HG02943 (cell line): Measurements from ENCODE around the gene A3GALT2.

Experiments
- ATAC-seq: cut with Tn5 transposase; IDR thresholded peaks from one replicate; pipeline ENCODE4 v1.9.1; 2021; ENCODE audit warnings: mild to moderate bottlenecking, low read depth, moderate library complexity; ENCODE audit not compliant: unreplicated experiment

The A3GALT2 gene

DNA sequence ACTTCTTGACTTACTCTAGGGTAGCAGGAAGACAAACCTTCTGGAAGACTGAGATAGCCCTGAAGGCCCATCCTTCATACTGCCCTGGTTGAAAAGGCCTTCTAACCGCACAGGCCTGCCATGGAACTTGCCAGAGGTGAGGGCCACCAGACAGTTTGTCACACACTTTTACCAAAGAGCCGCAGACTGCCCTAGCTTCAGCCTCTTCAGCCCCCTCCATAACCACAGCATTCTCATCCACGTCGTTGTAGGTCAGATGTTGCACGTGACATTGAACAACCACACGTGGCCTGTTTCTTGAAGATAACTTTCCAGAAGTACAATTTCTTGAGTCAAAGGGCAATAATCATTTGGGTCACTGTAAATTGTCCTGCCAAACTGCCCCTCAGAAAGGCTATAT is 45.7 kb downstream of the A3GALT2 start:
- ATAC-seq, result no peak

DNA sequence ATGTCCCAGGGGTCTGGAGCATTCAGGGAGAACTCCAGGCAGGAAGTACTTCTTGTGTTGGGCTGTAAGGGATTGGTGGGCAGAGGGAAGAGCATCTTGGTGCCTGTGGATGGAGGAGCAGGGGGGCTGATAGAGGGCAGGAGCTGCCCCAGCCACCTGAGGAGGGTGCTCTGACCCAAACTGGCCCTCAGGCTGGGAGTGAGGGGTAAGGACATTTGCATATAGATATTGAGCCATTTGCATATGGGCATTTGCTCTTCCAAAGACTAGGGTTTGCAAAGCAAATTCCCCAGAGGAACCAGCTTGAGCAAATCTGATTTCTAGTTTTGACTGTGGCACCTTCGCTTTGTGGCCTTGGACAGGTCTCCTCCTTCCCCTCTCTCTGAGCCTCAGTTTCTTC is 46.5 kb downstream of the A3GALT2 start:
- no peak for ATAC-seq

DNA sequence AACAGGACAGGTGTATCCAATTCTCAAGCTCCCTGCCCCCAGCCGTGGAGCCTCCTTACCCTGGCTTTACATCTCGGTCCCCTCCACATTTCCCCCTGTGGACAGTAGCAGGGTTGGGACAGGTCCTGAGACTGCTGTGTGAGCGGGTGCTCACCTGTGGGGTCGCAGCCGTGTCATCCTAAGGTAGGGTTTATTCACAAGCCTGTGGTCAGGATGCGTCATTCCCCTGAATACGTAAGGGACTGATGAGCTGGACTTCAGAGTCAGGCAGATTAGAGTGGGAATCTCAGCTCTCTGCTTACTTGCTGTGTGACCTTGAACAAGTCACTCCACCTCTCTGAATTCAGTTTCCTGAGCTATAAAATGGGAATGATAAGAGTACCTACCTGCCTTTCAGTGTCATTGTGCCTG is 46.9 kb downstream of the A3GALT2 start:
- no peak for ATAC-seq

DNA sequence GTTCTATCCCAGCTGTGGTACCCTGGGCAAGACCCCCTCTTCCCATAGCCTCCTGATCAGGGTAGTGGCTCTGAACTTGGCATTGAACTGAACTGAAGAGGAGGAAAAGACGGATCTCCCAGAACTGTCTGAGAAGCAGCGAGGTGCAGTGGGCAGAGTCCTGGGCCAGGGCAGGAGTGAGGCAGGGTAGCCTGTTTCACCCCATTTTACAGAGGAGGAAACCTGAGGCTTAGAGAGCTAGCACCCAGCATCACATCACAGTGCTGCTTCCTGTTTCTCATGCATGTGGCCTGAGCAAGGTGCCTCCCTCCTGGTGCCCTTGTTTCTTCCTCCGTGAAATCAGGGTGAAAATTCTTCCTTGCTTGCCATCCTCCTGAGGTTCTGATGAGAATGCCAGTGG is 47.5 kb downstream of the A3GALT2 start:
- ATAC-seq, result no peak

DNA sequence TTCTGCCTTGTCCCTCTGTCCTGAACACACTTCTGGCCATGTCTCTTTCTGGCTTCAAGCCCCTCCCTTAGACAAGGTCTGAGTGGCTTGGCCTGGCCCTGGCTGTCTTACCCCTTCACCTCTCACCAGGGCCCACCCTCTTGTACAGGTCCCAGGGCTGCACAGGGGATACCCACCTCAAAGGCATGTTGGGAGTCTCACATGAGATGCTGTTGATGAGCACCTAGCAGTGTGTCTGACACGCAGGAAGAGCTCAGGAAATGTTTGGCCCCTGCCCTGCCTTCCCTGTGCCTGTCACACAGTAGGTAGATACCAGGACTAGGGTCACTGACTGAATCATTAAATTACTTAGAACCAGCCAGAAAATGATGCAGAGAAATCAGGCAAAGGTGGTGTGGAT is 48.0 kb downstream of the A3GALT2 start:
- ATAC-seq, result no peak

DNA sequence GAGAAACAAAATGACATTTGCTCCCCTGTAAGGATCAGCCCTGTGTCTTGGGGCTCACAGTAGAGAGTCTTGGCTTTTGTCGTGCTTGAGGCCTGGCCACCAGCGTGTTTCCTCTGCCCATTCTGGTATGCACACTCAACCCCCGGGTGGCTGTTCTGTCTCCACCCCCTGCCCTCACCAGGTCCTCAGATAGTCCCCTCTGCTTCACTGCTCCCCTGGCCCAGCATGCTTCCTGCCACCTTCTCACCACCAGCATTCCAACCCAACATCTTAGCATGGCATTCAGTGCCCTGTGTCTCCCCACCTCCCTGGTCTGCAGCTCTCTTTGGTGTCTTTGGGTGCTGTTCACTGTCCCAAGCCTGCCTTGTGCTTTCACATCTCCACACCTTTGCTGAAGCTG is 48.4 kb downstream of the A3GALT2 start:
- ATAC-seq, result no peak

DNA sequence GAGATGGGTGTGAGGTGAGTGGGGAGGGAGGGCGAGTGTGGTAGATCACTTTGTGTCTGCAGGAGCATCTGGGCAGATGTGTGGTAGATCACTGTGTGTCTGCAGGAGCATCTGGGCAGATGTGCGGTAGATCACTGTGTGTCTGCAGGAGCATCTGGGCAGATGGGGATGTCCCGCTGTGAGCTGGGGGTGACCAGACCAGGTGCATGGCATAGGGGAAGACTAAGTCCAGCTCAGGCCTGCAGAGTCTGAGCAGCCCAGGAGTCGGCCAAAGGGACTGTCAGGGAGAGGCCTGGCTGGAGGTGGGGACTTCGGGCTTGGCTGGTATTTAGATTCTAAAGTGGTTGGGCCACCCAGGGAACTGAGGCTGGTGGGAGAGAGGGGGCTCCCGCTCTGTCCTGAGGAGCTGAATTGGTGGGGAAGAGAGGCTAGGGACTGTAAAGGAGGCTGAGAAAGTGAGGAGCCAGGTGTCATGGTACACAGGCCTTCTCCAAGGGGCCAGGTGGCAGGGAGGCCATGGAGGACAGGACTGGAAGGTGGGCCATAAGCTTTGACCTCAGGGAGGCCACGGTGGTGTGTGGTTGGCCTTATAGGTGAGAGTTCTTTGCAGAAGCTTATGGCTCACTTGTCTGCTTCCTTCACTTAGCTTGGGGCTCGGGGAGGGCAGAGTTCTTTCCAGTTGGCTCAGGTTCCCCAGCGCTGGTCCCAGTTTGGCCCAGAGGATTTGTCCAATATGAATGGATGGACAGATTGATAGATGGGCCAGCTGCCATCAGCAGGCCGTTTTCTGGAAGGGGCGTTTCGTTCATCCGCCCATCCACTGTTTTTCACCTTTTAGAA is 49.0 kb downstream of the A3GALT2 start:
- ATAC-seq, result no peak

DNA sequence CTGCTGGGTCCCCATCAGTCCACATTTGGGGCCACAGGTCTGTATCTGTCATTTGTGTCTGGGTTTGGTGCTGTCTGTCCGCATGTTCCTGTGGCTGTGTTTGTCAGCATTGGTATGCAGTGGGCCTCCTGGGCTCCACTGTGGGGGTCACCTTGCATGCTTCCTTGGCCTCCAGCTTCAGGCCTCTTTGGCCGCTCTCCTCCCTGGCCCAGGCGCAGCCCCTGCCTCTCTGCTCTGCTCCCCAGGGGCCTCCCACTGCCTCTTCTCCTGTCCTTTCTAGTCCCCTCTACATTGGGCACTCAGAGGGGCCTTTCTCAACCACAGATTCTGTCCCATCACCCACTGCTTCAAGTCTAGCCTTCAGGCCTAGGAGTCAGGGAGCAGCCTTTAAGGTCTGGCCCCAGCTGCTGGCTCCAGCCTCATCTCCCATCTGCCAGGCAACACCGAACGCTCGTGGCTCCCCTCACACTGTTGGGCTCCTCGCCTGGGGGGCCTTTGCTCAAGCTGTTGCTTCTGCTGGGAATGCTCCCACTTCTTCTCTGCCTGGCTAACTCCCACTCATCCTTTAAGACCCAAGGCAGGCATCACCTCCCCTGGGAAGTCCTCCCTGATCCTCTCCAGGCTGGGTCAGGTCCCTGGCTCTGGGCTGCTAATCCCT is 50.0 kb downstream of the A3GALT2 start:
- ATAC-seq, result no peak

DNA sequence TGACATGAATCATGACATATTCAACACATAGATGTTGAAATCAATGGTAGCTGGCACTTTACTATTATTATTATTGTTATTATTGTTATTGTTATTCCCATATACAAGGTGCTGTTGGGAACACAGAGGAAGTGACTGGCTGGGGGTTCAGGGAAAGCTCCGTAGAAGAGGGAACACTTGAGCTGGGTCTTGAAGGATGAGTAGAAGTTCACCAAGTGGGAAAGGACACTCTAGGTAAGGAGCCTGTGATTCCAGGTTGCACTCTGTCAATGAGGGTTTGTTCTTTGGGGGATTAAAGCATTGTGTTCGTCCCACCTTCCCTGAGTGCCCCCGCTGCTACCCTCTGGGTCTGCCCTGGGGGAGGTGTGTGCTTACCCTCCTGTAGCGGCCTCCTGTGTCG is 50.5 kb downstream of the A3GALT2 start:
- ATAC-seq, result no peak

DNA sequence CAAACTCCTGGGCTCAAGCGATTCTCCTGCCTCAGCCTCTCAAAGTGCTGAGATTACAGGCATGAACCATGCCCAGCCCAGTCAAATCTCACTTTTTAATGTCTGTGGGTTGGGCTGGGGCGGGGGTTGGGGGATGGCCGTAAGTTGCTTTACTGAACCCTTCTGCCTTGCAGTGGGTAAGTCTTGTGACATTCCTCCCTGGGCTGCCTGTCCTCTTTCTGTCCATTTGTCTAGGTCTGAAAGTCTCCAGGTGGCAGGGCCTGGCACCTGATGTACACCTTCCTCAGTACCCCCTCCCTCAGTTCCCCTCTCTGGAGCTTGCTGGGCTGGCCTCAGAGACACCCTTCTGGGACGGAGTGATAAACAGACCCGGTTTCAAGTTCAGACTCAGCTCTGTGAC is 51.3 kb downstream of the A3GALT2 start:
- ATAC-seq, result no peak

DNA sequence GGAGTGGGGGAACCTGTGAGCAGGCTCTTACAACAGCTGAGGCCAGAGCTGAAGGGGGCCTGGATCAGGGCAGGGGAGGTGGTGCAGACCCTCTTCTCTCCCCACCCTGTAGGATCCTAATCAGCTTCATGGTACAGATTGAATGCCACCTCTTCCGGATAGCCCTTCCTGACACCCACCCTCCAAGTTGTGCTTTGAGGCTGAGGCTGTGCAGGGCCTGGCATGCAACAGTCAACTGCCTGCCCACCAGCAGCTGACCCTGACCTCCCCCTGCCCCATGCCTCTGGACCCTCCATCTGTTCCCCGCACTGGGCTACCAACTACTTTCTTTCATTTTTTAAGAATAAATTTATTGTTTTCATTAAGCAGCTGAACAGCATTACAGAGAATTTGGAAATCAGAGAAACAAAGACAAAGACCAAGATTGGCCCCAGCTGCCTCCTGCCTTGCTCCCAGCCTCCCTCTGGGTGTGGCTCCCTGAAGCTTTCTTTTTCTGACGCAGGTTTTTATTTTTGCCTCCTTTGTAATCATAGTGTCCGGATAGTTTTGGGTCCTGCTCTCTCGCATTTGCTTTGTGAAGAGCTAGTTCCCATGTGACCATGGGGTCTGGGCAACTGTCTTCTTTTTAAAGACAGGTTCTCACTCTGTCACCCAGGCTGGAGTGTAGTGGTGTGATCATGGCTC is 51.8 kb downstream of the A3GALT2 start:
- ATAC-seq, result no peak

DNA sequence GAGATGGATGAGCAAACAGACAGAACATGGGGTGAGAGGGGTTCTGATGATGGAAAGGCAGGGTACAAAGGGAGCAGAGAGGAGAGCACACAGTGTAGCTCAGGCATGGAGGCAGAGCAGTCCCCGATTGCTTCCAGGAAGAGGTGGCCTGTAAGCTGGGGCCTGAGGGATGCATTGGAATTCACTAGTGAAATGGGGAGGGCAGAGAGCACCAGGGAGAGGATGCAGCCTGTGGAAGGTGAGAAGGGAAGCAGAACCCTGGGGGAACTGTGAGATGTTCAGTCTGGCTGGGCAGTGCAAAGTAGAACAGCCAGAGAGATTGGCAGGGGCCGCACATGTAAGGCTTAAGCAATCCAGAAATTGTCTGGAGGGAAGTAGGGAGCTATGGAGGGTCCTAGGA is 52.4 kb downstream of the A3GALT2 start:
- ATAC-seq, result no peak

DNA sequence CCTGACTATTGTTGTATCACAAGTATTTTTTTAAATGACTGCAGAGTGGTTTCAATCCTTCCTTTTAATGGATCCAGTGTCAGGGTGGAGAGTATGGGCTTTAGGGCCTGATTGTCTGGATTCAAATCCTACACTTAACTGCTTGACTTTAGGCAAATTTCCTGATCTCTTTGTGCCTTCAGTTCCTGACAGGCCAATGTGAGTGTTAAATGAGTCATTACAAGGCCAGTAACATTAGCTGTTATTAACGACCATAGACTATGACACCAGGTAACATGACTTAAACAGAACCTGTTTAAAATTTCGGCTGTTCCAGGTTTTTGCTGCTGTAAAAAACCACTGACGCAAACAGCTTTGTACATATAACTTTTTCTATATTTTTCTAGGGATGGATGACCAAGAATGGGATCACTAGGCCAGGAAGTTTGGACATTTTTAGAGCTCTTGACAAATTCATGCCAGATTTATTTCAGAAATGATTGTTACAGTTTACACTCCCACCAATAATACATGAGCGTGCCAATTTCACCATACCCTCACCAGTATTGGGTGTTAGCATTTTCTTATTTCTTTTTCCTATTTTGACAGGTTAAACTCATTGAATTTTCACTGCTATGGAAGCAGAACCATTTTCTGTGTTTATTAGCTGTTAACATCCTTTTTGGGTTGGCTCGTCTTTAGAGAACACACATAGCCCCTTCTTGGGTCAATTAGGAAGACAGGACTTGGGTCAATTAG is 53.3 kb downstream of the A3GALT2 start:
- ATAC-seq, result no peak

DNA sequence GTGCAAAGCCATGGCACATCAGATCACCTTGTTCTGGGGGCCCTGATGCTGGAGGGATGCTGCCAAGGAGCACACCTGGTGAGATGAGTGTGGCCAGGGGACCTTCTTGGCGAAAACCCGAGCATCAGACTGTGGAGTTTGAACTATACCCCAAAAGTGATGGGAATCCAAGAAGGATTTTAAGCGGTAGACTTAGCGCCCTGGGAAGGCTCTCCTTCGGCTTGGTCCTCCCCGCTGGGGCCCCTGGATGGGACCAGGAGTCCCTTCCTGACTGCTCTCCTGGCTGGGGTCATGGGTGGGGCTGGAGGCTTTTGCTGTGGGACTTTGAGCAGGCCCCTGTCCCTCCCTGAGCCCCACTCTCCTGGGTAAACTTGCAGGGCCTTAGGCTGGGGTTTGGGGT is 54.1 kb downstream of the A3GALT2 start:
- no peak for ATAC-seq

DNA sequence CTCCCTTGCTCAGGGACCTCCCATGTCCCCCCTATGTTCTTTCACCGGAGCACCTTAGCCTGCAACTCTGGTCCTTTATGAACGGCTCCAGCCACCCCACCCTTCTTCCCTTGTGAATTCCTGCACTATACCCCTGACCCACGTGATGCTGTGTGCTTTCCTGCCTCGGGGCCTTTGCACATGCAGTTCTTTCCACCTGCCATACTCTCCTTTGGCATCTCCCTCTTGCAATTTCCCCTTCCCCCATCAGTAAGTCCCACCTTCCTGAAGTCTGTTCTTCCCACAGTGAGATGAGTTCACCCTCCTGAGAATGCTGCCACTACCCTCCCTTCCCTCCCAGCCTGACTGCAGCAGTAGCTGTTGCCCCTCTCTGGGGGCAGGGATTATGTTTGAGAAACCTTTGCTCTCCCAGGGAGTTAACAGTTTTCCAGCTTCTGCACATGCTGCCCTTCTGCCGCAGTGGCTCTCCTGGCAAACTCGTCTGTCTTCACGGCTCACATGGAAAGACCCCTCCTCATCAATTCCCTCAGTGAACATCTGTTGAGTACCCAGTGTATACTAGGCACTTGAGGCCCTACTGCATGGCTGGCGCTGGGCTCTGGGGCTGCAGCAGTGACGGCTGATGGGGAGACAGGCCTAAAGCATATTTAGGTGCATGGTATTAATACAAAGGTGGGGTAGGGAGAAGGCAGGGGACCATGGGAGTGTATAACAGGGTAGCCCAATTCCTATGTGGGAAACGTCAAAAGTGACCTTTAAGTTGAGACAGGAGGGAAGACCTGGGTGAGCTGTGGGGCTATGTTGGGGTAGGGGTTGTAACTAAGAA is 54.9 kb downstream of the A3GALT2 start:
- no peak for ATAC-seq

DNA sequence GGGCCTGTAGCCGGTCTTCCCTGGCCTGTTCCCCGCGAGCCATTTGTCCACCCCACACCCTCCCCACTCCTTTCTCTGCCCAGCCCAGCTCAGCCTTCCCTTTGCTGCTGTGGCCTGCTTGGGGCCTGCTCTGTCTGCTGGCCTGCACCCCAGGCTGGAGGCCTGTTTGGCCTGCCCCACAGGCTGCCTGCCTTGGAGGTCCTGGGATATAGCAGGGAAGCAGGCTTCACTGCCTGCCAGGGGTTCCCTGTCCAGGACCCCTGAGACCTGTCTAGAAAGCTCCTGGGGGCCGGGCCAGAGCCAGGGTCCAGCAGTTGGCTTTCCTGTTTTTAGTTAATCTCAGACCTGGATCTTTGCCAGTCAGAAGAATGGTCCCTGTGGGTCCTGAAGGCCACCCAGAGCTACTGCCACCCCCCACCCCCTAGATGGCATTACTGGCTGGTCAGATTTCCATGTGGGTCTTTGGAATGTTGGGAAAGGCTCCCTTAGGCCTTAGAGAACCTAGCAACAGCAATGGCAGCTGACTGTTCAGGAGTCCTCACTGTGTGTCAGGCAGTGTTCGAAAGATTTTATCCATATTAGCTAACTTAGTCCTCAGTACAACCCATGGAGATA is 56.9 kb downstream of the A3GALT2 start:
- ATAC-seq, result no peak

DNA sequence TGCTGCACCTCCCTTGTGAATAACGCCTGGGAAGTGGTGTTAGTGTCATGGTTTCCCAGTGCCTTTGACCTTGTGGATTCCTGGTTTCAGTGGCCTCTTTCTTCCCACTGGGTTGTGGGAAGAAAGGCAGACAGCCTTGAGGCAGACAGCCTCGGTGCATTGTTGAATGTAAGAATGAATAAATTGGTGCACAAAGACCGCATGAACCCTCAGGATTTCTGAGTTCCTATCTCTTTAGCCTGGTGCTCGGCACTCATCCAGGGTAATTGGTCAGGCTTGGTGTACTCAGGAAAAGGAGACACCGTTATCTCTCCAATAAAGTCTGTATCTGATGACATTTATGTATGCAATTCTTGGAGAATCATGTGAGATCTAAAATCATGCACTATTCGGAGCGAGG is 59.6 kb downstream of the A3GALT2 start:
- ATAC-seq, result no peak

DNA sequence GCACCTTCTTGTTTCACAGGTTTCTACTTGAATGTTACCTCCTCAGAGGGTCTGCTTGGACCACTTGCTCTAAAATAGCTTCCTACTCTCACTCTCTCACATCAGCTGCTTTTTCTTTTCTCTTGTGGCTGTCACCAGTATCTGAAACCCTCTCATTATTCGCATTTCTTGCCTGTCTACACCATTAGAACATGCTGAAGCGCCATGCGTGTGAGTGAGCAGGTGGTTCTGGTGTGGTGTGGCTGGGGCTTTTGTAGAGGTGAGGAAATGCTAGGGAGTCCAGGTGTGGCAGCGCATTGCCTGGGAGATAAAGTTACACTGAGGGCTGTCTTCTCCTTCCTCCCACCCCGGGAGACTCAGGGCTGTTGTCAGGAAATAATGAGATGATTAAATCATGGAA is 60.5 kb downstream of the A3GALT2 start:
- ATAC-seq, result no peak

DNA sequence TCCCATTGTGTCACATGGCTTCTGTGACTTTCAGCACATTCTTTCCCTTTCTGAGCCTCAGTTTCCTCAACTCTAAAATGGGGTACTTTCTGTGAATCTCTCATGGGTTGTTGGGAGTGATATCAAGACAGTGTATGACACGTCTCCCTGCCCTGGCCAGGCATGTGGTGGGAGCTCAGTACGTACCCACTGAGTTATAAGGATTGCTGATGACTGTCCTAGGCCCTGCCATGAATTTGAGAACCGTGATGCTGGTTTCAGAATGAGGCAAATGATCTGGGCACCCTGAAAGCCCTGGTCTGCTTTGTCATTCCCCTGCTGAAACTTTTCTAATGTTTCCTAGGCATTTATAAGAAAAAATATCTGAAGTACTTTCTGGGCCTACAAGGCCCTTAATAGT is 61.0 kb downstream of the A3GALT2 start:
- ATAC-seq, result no peak

DNA sequence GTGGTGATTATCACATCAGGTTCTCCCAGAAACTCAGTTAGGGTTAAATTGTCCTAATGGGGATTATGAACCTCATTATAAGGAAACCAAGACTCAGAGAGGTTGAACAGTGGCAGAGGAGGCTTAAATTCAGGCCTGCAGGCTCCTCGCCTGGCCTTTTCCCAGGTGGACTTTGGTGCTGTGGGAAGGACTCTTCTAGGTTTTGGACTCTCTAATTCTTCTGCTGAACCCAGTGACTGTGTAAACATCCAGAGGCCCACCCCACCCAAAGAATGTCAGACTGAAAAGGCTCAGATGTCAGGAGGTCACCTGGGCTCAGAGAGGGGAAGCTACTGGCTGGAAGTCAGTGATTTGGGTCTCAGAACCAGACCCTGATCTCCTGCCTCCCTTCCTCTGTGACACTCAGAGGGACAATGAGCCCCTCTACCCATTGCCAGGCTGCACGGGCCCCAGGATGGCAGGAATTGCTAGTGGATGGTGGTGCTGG is 62.1 kb downstream of the A3GALT2 start:
- no peak for ATAC-seq
